Measurements from ENCODE around the gene CD79A. TPM values are rescaled to one million over a fixed set of nuclear protein-coding genes. Genes with fewer than 3 reads are reported as not detected.

Gene CD79A
- total RNA-seq, 1 donor from 2014 or later, result 1.0 TPM

GRCh38 chr19:41903193-41903953, 26.3 kb downstream of the CD79A start:
- Histone ChIP-seq H3K9ac (ENCODE audit: low read depth in 1 of 3, low read length in 3 of 3) (no peak overlapping the region), H3K27me3 (ENCODE audit: control insufficient read depth in 3 of 3, insufficient read depth in 3 of 3, low read length in 3 of 3) (no peaks in the 10 kb centered on the region), H3K4me3 (ENCODE audit: low read length in 3 of 3) (no peak overlapping the region), H3K9me3 (ENCODE audit: control insufficient read depth in 3 of 3, low read length in 3 of 3) (no peaks in the 10 kb centered on the region), H3K36me3 (ENCODE audit: control insufficient read depth in 3 of 3, insufficient read depth in 3 of 3, low read length in 3 of 3) (peaks cover 55 to 60% (median 59%) of the 10 kb centered on the region in 3 donors), H3K27ac (ENCODE audit: low read depth, low read length) (no peak overlapping the region), H3K4me1 (ENCODE audit: control insufficient read depth in 3 of 3, insufficient read depth in 3 of 3, low read length in 3 of 3) (no peaks in the 10 kb centered on the region)

GRCh38 chr19:41904118-41904870, 27.2 kb downstream of the CD79A start:
- Histone ChIP-seq H3K4me3 (ENCODE audit: low read length in 3 of 3) (no peak overlapping the region), H3K27me3 (ENCODE audit: control insufficient read depth in 3 of 3, insufficient read depth in 3 of 3, low read length in 3 of 3) (peaks cover 0 to 5% (median 3%) of the 10 kb centered on the region in 3 donors), H3K36me3 (ENCODE audit: control insufficient read depth in 3 of 3, insufficient read depth in 3 of 3, low read length in 3 of 3) (peaks cover 50 to 51% (median 51%) of the 10 kb centered on the region in 3 donors), H3K9ac (ENCODE audit: low read depth in 1 of 3, low read length in 3 of 3) (no peak overlapping the region), H3K27ac (ENCODE audit: low read depth, low read length) (no peak overlapping the region), H3K9me3 (ENCODE audit: control insufficient read depth in 3 of 3, low read length in 3 of 3) (no peaks in the 10 kb centered on the region), H3K4me1 (ENCODE audit: control insufficient read depth in 3 of 3, insufficient read depth in 3 of 3, low read length in 3 of 3) (no peaks in the 10 kb centered on the region)

GRCh38 chr19:41905273-41906002, 28.4 kb downstream of the CD79A start:
- no peaks in the 10 kb centered on the region for H3K9me3 ChIP-seq (ENCODE audit: control insufficient read depth in 3 of 3, low read length in 3 of 3)
- H3K27ac ChIP-seq (ENCODE audit: low read depth, low read length), result no peak overlapping the region
- peaks cover 44 to 48% (median 46%) of the 10 kb centered on the region in 3 donors for H3K36me3 ChIP-seq (ENCODE audit: control insufficient read depth in 3 of 3, insufficient read depth in 3 of 3, low read length in 3 of 3)
- no peaks in the 10 kb centered on the region for H3K4me1 ChIP-seq (ENCODE audit: control insufficient read depth in 3 of 3, insufficient read depth in 3 of 3, low read length in 3 of 3)
- H3K4me3 ChIP-seq (ENCODE audit: low read length in 3 of 3), result no peak overlapping the region
- H3K9ac ChIP-seq (ENCODE audit: low read depth in 1 of 3, low read length in 3 of 3), result no peak overlapping the region
- peaks cover 9 to 12% (median 11%) of the 10 kb centered on the region in 3 donors for H3K27me3 ChIP-seq (ENCODE audit: control insufficient read depth in 3 of 3, insufficient read depth in 3 of 3, low read length in 3 of 3)

GRCh38 chr19:41906271-41906670, 29.2 kb downstream of the CD79A start:
- Histone ChIP-seq H3K9ac (ENCODE audit: low read depth in 1 of 3, low read length in 3 of 3) (no peak overlapping the region), H3K4me1 (ENCODE audit: control insufficient read depth in 3 of 3, insufficient read depth in 3 of 3, low read length in 3 of 3) (no peaks in the 10 kb centered on the region), H3K36me3 (ENCODE audit: control insufficient read depth in 3 of 3, insufficient read depth in 3 of 3, low read length in 3 of 3) (peaks cover 43 to 46% (median 45%) of the 10 kb centered on the region in 3 donors)

GRCh38 chr19:41906916-41907680, 30.0 kb downstream of the CD79A start:
- peaks cover 37 to 40% (median 39%) of the 10 kb centered on the region in 3 donors for H3K36me3 ChIP-seq (ENCODE audit: control insufficient read depth in 3 of 3, insufficient read depth in 3 of 3, low read length in 3 of 3)
- H3K9me3 ChIP-seq (ENCODE audit: control insufficient read depth in 3 of 3, low read length in 3 of 3), result no peaks in the 10 kb centered on the region
- no peak overlapping the region for H3K9ac ChIP-seq (ENCODE audit: low read depth in 1 of 3, low read length in 3 of 3)
- H3K4me1 ChIP-seq (ENCODE audit: control insufficient read depth in 3 of 3, insufficient read depth in 3 of 3, low read length in 3 of 3), result no peaks in the 10 kb centered on the region
- no peak overlapping the region for H3K27ac ChIP-seq (ENCODE audit: low read depth, low read length)
- no peak overlapping the region for H3K4me3 ChIP-seq (ENCODE audit: low read length in 3 of 3)
- peaks cover 25 to 27% (median 27%) of the 10 kb centered on the region in 3 donors for H3K27me3 ChIP-seq (ENCODE audit: control insufficient read depth in 3 of 3, insufficient read depth in 3 of 3, low read length in 3 of 3)

More at GRCh38 chr19:41906271-41906670, 29.2 kb downstream of the CD79A start:
- H3K9me3 ChIP-seq (ENCODE audit: control insufficient read depth in 3 of 3, low read length in 3 of 3), result no peaks in the 10 kb centered on the region
- H3K4me3 ChIP-seq (ENCODE audit: low read length in 3 of 3), result no peak overlapping the region
- H3K27ac ChIP-seq (ENCODE audit: low read depth, low read length), result no peak overlapping the region
- H3K27me3 ChIP-seq (ENCODE audit: control insufficient read depth in 3 of 3, insufficient read depth in 3 of 3, low read length in 3 of 3), result peaks cover 17 to 21% (median 19%) of the 10 kb centered on the region in 3 donors

GRCh38 chr19:41907994-41908615, 31.0 kb downstream of the CD79A start:
- no peaks in the 10 kb centered on the region for H3K4me1 ChIP-seq (ENCODE audit: control insufficient read depth in 3 of 3, insufficient read depth in 3 of 3, low read length in 3 of 3)
- no peaks in the 10 kb centered on the region for H3K9me3 ChIP-seq (ENCODE audit: control insufficient read depth in 3 of 3, low read length in 3 of 3)
- no peak overlapping the region for H3K4me3 ChIP-seq (ENCODE audit: low read length in 3 of 3)
- H3K36me3 ChIP-seq (ENCODE audit: control insufficient read depth in 3 of 3, insufficient read depth in 3 of 3, low read length in 3 of 3), result peaks cover 27 to 31% (median 30%) of the 10 kb centered on the region in 3 donors
- H3K27ac ChIP-seq (ENCODE audit: low read depth, low read length), result no peak overlapping the region
- H3K27me3 ChIP-seq (ENCODE audit: control insufficient read depth in 3 of 3, insufficient read depth in 3 of 3, low read length in 3 of 3), result peaks cover 31 to 33% (median 32%) of the 10 kb centered on the region in 3 donors
- no peak overlapping the region for H3K9ac ChIP-seq (ENCODE audit: low read depth in 1 of 3, low read length in 3 of 3)

GRCh38 chr19:41908724-41909464, 31.8 kb downstream of the CD79A start:
- Histone ChIP-seq H3K9ac (ENCODE audit: low read depth in 1 of 3, low read length in 3 of 3) (no peak overlapping the region), H3K36me3 (ENCODE audit: control insufficient read depth in 3 of 3, insufficient read depth in 3 of 3, low read length in 3 of 3) (peaks cover 20 to 26% (median 23%) of the 10 kb centered on the region in 3 donors), H3K4me3 (ENCODE audit: low read length in 3 of 3) (no peak overlapping the region), H3K27me3 (ENCODE audit: control insufficient read depth in 3 of 3, insufficient read depth in 3 of 3, low read length in 3 of 3) (peaks cover 37 to 40% (median 37%) of the 10 kb centered on the region in 3 donors), H3K9me3 (ENCODE audit: control insufficient read depth in 3 of 3, low read length in 3 of 3) (no peaks in the 10 kb centered on the region), H3K27ac (ENCODE audit: low read depth, low read length) (no peak overlapping the region), H3K4me1 (ENCODE audit: control insufficient read depth in 3 of 3, insufficient read depth in 3 of 3, low read length in 3 of 3) (no peaks in the 10 kb centered on the region)

GRCh38 chr19:41909706-41910105, 32.6 kb downstream of the CD79A start:
- H3K27me3 ChIP-seq (ENCODE audit: control insufficient read depth in 3 of 3, insufficient read depth in 3 of 3, low read length in 3 of 3), result peaks cover 42 to 44% (median 42%) of the 10 kb centered on the region in 3 donors

More at GRCh38 chr19:41909706-41910105, 32.6 kb downstream of the CD79A start:
- Histone ChIP-seq H3K4me1 (ENCODE audit: control insufficient read depth in 3 of 3, insufficient read depth in 3 of 3, low read length in 3 of 3) (no peaks in the 10 kb centered on the region), H3K36me3 (ENCODE audit: control insufficient read depth in 3 of 3, insufficient read depth in 3 of 3, low read length in 3 of 3) (peaks cover 12 to 18% (median 16%) of the 10 kb centered on the region in 3 donors), H3K27ac (ENCODE audit: low read depth, low read length) (no peak overlapping the region), H3K9ac (ENCODE audit: low read depth in 1 of 3, low read length in 3 of 3) (no peak overlapping the region), H3K9me3 (ENCODE audit: control insufficient read depth in 3 of 3, low read length in 3 of 3) (no peaks in the 10 kb centered on the region), H3K4me3 (ENCODE audit: low read length in 3 of 3) (no peak overlapping the region)

Measured in skeletal muscle tissue (tissue), 4 donors.